GM23248 (cell line): Measurements from ENCODE around the gene MED25. TPM values are rescaled to one million over a fixed set of nuclear protein-coding genes. Genes with fewer than 3 reads are reported as not detected.
A peak's percentile ranks its signal among the peaks of the same experiment; 100 is the strongest.

ENCODE experiments used
- DNase-seq: peaks from one replicate; pipeline ENCODE4 v3.0.0-alpha.2; 2015
- H2AFZ ChIP-seq: fragments of 200-600 bp; sonication (generic); 2 replicates; pipeline ENCODE4 v1.6.1; 2016; ENCODE audit warnings: antibody characterized with exemption
- H3F3A ChIP-seq: fragments of 200-600 bp; sonication (generic); 2 replicates; pipeline ENCODE4 v1.6.1; 2016; ENCODE audit warnings: mild to moderate bottlenecking, antibody characterized with exemption, mixed run types; ENCODE audit not compliant: insufficient read depth
- H3K27ac ChIP-seq: fragments of 200-600 bp; sonication (generic); 2 replicates; pipeline ENCODE4 v1.5.1; 2016; ENCODE audit warnings: mild to moderate bottlenecking
- H3K27me3 ChIP-seq: fragments of 200-600 bp; sonication (generic); replicated peaks from 2 replicates; pipeline ENCODE4 v1.6.1; 2016; ENCODE audit warnings: mild to moderate bottlenecking; ENCODE audit not compliant: insufficient read depth
- H3K36me3 ChIP-seq: fragments of 200-600 bp; sonication (generic); 2 replicates; pipeline ENCODE4 v1.6.1; 2016; ENCODE audit warnings: low read depth, mild to moderate bottlenecking
- H3K4me1 ChIP-seq: fragments of 200-600 bp; sonication (generic); 2 replicates; pipeline ENCODE4 v1.6.1; 2016; ENCODE audit warnings: mild to moderate bottlenecking; ENCODE audit not compliant: insufficient read depth
- H3K4me2 ChIP-seq: fragments of 200-600 bp; sonication (generic); one replicate; pipeline ENCODE4 v1.6.1; 2016; ENCODE audit warnings: mild to moderate bottlenecking; ENCODE audit not compliant: unreplicated experiment
- H3K4me3 ChIP-seq: fragments of 200-600 bp; sonication (generic); 2 replicates; pipeline ENCODE4 v1.5.1; 2016; ENCODE audit warnings: mild to moderate bottlenecking
- H3K79me2 ChIP-seq: fragments of 200-600 bp; sonication (generic); 2 replicates; pipeline ENCODE4 v1.6.1; 2016; ENCODE audit warnings: mild to moderate bottlenecking; ENCODE audit not compliant: insufficient read depth
- H3K9ac ChIP-seq: fragments of 200-600 bp; sonication (generic); 2 replicates; pipeline ENCODE4 v1.6.1; 2016; ENCODE audit warnings: mild to moderate bottlenecking
- H3K9me2 ChIP-seq: fragments of 200-600 bp; sonication (generic); 2 replicates; pipeline ENCODE4 v1.6.1; 2016; ENCODE audit warnings: mixed run types, mild to moderate bottlenecking, moderate library complexity; ENCODE audit not compliant: insufficient read depth
- H3K9me3 ChIP-seq: fragments of 200-600 bp; sonication (generic); one replicate; pipeline ENCODE4 v1.6.1; 2017; ENCODE audit warnings: low read depth
- H4K20me1 ChIP-seq: fragments of 200-600 bp; sonication (generic); 2 replicates; pipeline ENCODE4 v1.6.0; 2016; ENCODE audit not compliant: insufficient read depth
- EZH2 ChIP-seq: fragments of 200-600 bp; sonication (generic); IDR thresholded peaks from 2 replicates; pipeline ENCODE4 v1.6.1; 2018; ENCODE audit warnings: antibody characterized with exemption, mild to moderate bottlenecking; ENCODE audit not compliant: insufficient read depth, poor library complexity, severe bottlenecking
- EZH2phosphoT487 ChIP-seq: fragments of 200-600 bp; sonication (generic); IDR thresholded peaks from 2 replicates; pipeline ENCODE4 v1.6.1; 2018; ENCODE audit warnings: antibody characterized with exemption, moderate library complexity, mild to moderate bottlenecking, low read depth; ENCODE audit not compliant: insufficient read depth
- WGBS, 2 experiments: methylation state at CpG; one replicate each; pipeline ENCODE4 v1.1.6; 2015 to 2017; ENCODE audit warnings: low lambda C conversion rate in 2 of 2, low coverage in 1 of 2; ENCODE audit errors: missing lambda C conversion rate in 2 of 2; 5-methylcytosine and 5-hydroxymethylcytosine counted together
- in situ Hi-C: fragments of 300-500 bp; cut with MboI; formaldehyde crosslinking; loops from 2 replicates; pipeline ENCODE4 v1.15.0; 2020
- polyA plus RNA-seq: library from polyadenylated mRNA; unstranded; fragments of >200 nt; fragmentation: Nextera tagmentation; extraction: Ambion mirVana; gene quantifications from 2 replicates; pipeline ENCODE4 v1.2.1, GENCODE V29; 2016
- total RNA-seq: library from RNA; depleted of rRNA; stranded (reverse); fragments of >200 nt; shearing (Covaris generic); gene quantifications from 2 replicates; pipeline ENCODE4 v1.2.3, GENCODE V29; 2014

Gene MED25
- total and polyA plus RNA-seq, 2 experiments from 2014 or later, result 21.8 to 21.9 TPM

DNA sequence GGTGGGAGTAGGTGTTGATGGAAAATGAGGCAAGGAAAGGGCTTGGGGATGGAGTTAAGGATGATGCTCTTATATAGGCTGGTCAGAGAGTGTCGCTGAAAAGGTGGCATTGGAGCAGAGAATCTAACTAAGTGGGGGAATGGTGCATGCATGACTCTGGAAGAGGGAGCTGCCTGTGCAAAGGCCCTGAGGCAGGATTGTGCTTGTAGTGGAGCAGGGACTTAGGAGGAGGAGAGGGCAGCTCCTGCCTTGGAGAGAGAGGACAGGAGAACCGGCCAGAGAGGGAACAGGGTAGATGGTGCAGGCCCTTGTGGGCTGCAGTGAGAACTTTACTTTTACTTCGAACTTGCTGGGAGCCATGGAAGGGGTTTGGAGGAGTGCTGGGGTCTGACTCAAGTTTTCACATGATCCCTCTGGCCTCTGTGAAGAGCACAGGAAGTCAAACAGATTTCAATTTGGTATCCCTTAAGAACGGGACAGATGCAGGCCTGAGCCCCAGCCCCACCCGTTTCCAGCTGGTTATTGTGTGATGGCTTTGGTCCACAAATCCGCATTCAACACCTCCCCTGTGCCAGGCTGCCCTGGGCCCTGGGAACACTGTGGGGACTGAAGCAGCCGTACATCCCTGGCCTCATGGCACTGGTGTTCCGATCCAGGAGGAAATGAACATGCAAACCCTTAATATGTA lies 44.3 kb upstream of the MED25 start:
- Histone ChIP-seq H3K27me3 (no peaks in the 10 kb centered on the region), H3K79me2 (peaks cover 100% of the 10 kb centered on the region), H3F3A (no peaks in the 10 kb centered on the region), H3K9ac (0 out of 2 replicates have a peak overlapping the region, but pooled peaks have one; percentile 40), H2AFZ (no peak overlapping the region), H3K9me3 (no peaks in the 10 kb centered on the region), H3K9me2 (no peaks in the 10 kb centered on the region), H3K36me3 (no peaks in the 10 kb centered on the region), H3K4me3 (no peak overlapping the region), H3K27ac (0 out of 2 replicates have a peak overlapping the region, but pooled peaks have one; percentile 6), H3K4me2 (no peak overlapping the region), H4K20me1 (no peaks in the 10 kb centered on the region; the same call in 1 of the 2 replicates), H3K4me1 (0 out of 2 replicates have a peak, but pooled peaks cover 2% of the 10 kb centered on the region)
- in situ Hi-C loops, result no loop called here
- TF ChIP-seq EZH2phosphoT487, result no peak
- TF ChIP-seq EZH2, result no peak
- 31 to 33% methylated on average over 8 of the region's 8 CpGs for WGBS, 2 experiments
- DNase-seq, result no peak

DNA sequence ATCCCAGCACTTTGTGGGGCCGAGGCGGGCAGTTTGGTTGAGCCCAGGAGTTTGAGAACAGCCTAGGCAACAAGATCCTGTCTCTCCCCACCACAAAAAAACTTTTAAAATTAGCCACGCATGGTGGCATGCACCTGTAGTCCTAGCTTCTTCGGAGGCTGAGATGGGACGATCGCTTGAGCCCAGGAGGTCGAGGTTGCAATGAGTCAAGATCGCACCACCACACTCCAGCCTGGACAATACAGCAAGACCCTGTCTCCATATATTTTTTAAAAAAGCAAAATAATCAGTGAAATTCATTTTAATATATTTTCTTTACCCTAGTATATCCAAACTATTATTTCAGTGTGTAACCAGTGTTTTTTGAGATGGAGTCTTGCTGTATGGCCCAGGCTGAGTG lies 43.1 kb upstream of the MED25 start:
- DNase-seq, result no peak
- Histone ChIP-seq H3K9ac (no peak overlapping the region), H3K27me3 (no peaks in the 10 kb centered on the region), H3K9me3 (no peaks in the 10 kb centered on the region), H2AFZ (no peak overlapping the region), H3F3A (no peaks in the 10 kb centered on the region), H3K4me1 (0 out of 2 replicates have a peak, but pooled peaks cover 2% of the 10 kb centered on the region), H3K9me2 (no peaks in the 10 kb centered on the region), H3K4me2 (no peak overlapping the region), H3K27ac (no peak overlapping the region), H3K79me2 (peaks cover 100% of the 10 kb centered on the region), H4K20me1 (no peaks in the 10 kb centered on the region; the same call in 1 of the 2 replicates), H3K4me3 (no peak overlapping the region), H3K36me3 (no peaks in the 10 kb centered on the region)
- TF ChIP-seq EZH2phosphoT487 (no peak), EZH2 (no peak)
- in situ Hi-C loops, result no loop called here
- 95 to 96% methylated on average over 8 of the region's 8 CpGs for WGBS, 2 experiments

DNA sequence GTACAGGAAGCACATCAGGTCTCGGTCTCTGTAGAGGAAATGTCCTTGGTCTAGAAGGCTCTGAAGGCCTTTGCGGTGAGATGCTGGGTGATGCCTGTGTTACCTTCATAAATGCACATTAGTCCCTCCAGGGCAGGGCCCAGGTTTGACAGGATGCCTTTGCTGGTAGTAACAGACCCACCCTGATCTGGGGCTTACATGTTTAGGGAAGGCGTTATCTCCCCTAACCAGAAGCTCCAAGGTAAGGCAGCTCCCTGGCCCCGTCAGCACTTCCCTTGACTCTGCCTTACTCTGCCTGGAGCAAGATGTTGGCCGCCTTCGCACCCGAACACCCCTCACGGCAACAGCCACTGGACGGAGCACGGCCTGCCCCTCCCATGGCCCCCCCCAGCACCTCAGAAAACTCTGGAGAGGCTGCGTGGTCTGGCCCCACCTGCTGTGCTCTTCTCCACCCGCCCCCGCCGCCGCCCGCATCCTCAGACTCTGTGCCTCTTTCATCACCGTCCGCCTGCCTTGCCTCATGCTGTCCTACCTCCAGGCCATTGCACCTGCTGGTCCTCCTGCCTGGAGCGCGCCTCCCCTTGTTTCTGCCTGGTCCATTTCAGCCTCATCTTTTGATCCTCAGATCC lies 42.2 kb upstream of the MED25 start:
- DNase-seq, result no peak
- no peak overlapping the region for H3K4me2 ChIP-seq
- no peak overlapping the region for H3K27ac ChIP-seq
- 0 out of 2 replicates have a peak, but pooled peaks cover 2% of the 10 kb centered on the region for H3K4me1 ChIP-seq
- H3F3A ChIP-seq, result no peaks in the 10 kb centered on the region
- H3K4me3 ChIP-seq, result no peak overlapping the region
- H3K9me2 ChIP-seq, result no peaks in the 10 kb centered on the region
- in situ Hi-C loops, result no loop called here
- TF ChIP-seq EZH2 (no peak), EZH2phosphoT487 (no peak)
- no peak overlapping the region for H2AFZ ChIP-seq
- no peaks in the 10 kb centered on the region; the same call in 1 of the 2 replicates for H4K20me1 ChIP-seq
- no peaks in the 10 kb centered on the region for H3K27me3 ChIP-seq
- 94 to 100% methylated on average over 11 to 20 of the region's 20 CpGs for WGBS, 2 experiments
- no peak overlapping the region for H3K9ac ChIP-seq
- H3K36me3 ChIP-seq, result no peaks in the 10 kb centered on the region
- H3K9me3 ChIP-seq, result no peaks in the 10 kb centered on the region
- H3K79me2 ChIP-seq, result peaks cover 100% of the 10 kb centered on the region

DNA sequence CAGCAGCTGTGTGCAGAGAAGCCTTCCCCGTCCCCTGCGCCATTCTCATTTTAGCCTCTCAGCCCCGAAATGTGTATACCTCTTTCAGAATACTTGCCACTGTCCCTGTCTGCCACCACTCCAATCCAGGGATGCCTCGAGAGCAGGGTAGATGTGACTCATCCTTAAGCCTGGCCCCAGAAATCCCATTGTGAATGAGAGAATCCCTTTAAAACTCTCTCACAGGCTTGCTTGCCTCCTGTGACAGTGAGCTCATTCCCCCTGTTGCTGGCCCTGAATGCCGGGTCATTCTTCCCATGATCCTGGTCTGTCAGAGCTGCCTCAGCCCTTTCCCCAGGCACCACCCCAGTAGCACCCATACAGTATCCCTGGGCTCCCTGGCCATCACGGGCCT lies 41.7 kb upstream of the MED25 start:
- no peak overlapping the region for H3K27ac ChIP-seq
- 0 out of 2 replicates have a peak, but pooled peaks cover 2% of the 10 kb centered on the region for H3K4me1 ChIP-seq
- H3K27me3 ChIP-seq, result no peaks in the 10 kb centered on the region
- H3K4me3 ChIP-seq, result no peak overlapping the region
- peaks cover 100% of the 10 kb centered on the region for H3K79me2 ChIP-seq
- 82 to 89% methylated on average over 6 of the region's 6 CpGs for WGBS, 2 experiments
- no peak for DNase-seq
- H3K36me3 ChIP-seq, result no peaks in the 10 kb centered on the region
- TF ChIP-seq EZH2phosphoT487, result no peak
- TF ChIP-seq EZH2, result no peak
- H2AFZ ChIP-seq, result no peak overlapping the region
- H3K9me3 ChIP-seq, result no peaks in the 10 kb centered on the region
- H4K20me1 ChIP-seq, result no peaks in the 10 kb centered on the region; the same call in 1 of the 2 replicates
- in situ Hi-C loops, result no loop called here
- H3K9ac ChIP-seq, result no peak overlapping the region
- no peak overlapping the region for H3K4me2 ChIP-seq
- no peaks in the 10 kb centered on the region for H3F3A ChIP-seq
- H3K9me2 ChIP-seq, result no peaks in the 10 kb centered on the region
